Astrocyte (in vitro differentiated cells and primary cell): ENCODE measurements around the gene PRRT1. TPM values are rescaled to one million over a fixed set of nuclear protein-coding genes. Genes with fewer than 3 reads are reported as not detected.

Experiments used
- DNase-seq: peaks from one replicate; pipeline ENCODE4 v3.0.0-alpha.2; 2010; ENCODE audit warnings: low read depth
- FAIRE-seq: peaks from 2 replicates; lab custom pipeline; 2011; peaks lifted over from hg19 to GRCh38; lab: Jason Lieb, UNC
- H2AFZ ChIP-seq: 2 replicates; pipeline ENCODE4 v1.6.0; 2012; ENCODE audit warnings: low read depth, low read length, inconsistent platforms
- H3K27ac ChIP-seq: 2 replicates; pipeline ENCODE4 v1.5.1; 2011; ENCODE audit warnings: low read depth, low read length, inconsistent platforms
- H3K27me3 ChIP-seq: 2 replicates; pipeline ENCODE4 v1.6.0; 2011; ENCODE audit warnings: low read length, inconsistent platforms; ENCODE audit not compliant: insufficient read depth
- H3K36me3 ChIP-seq: 2 replicates; pipeline ENCODE4 v1.5.1; 2011; ENCODE audit warnings: low read length, inconsistent platforms; ENCODE audit not compliant: insufficient read depth
- H3K4me1 ChIP-seq: 2 replicates; pipeline ENCODE4 v1.5.1; 2011; ENCODE audit warnings: low read length, inconsistent platforms; ENCODE audit not compliant: insufficient read depth
- H3K4me2 ChIP-seq: 2 replicates; pipeline ENCODE4 v1.6.0; 2012; ENCODE audit warnings: low read length, inconsistent platforms
- H3K4me3 ChIP-seq: 2 replicates; pipeline ENCODE4 v1.5.1; 2011; ENCODE audit warnings: low read depth, mild to moderate bottlenecking, low read length, inconsistent platforms; ENCODE audit not compliant: insufficient read depth
- H3K79me2 ChIP-seq: 2 replicates; pipeline ENCODE4 v1.6.0; 2012; ENCODE audit warnings: mild to moderate bottlenecking, low read length, inconsistent platforms; ENCODE audit not compliant: insufficient read depth
- H3K9ac ChIP-seq: 2 replicates; pipeline ENCODE4 v1.6.0; 2012; ENCODE audit warnings: mild to moderate bottlenecking, low read length, inconsistent platforms
- H3K9me3 ChIP-seq: 2 replicates; pipeline ENCODE4 v1.5.1; 2012; ENCODE audit warnings: low read depth, mild to moderate bottlenecking, low read length, inconsistent platforms; ENCODE audit not compliant: insufficient read depth
- H4K20me1 ChIP-seq: 2 replicates; pipeline ENCODE4 v1.6.0; 2012; ENCODE audit warnings: low read length, inconsistent platforms; ENCODE audit not compliant: insufficient read depth
- H3K27ac Mint-ChIP-seq: one replicate; pipeline ENCODE4 v1.8.0; 2021; ENCODE audit warnings: mild to moderate bottlenecking, mixed read lengths; ENCODE audit not compliant: unreplicated experiment
- H3K27me3 Mint-ChIP-seq: one replicate; pipeline ENCODE4 v1.8.0; 2021; ENCODE audit warnings: low read depth, mixed read lengths; ENCODE audit not compliant: unreplicated experiment
- H3K36me3 Mint-ChIP-seq: one replicate; pipeline ENCODE4 v1.8.0; 2021; ENCODE audit warnings: low read depth, mixed read lengths; ENCODE audit not compliant: unreplicated experiment
- H3K4me1 Mint-ChIP-seq: one replicate; pipeline ENCODE4 v1.8.0; 2021; ENCODE audit warnings: low read depth, mixed read lengths; ENCODE audit not compliant: unreplicated experiment
- H3K4me3 Mint-ChIP-seq: one replicate; pipeline ENCODE4 v1.8.0; 2021; ENCODE audit warnings: mild to moderate bottlenecking, moderate library complexity, mixed read lengths; ENCODE audit not compliant: unreplicated experiment
- H3K9me3 Mint-ChIP-seq: one replicate; pipeline ENCODE4 v1.8.0; 2021; ENCODE audit warnings: mild to moderate bottlenecking, mixed read lengths; ENCODE audit not compliant: unreplicated experiment
- CTCF ChIP-seq: IDR thresholded peaks from 2 replicates; pipeline ENCODE4 v1.5.1; 2011; ENCODE audit warnings: low read depth, mild to moderate bottlenecking, inconsistent platforms, low read length, moderate library complexity; ENCODE audit not compliant: insufficient read depth
- EZH2 ChIP-seq: IDR thresholded peaks from 2 replicates; pipeline ENCODE4 v1.6.1; 2012; ENCODE audit warnings: mild to moderate bottlenecking, low read length, inconsistent platforms; ENCODE audit not compliant: insufficient read depth
- total RNA-seq: library from RNA; stranded (reverse); gene quantifications from 2 replicates; pipeline ENCODE4 v1.2.1, GENCODE V29; 2021

Gene PRRT1
- total RNA-seq, 1 donor from 2014 or later: 0.45 TPM

- Histone ChIP-seq H2AFZ (no peak overlapping the region), H3K4me1 (peaks cover 13% of the 10 kb centered on the region), H3K79me2 (peaks cover 4% of the 10 kb centered on the region), H3K36me3 (peaks cover 12% of the 10 kb centered on the region), H3K4me2 (no peak overlapping the region), H3K27ac (no peak overlapping the region), H3K27me3 (no peaks in the 10 kb centered on the region), H4K20me1 (peaks cover 12% of the 10 kb centered on the region), H3K9ac (no peak overlapping the region), H3K9me3 (no peaks in the 10 kb centered on the region), H3K4me3 (no peak overlapping the region)
- H3K9me3 Mint-ChIP-seq: peaks cover 2% of the 10 kb centered on the region
- TF ChIP-seq EZH2: no peak
- TF ChIP-seq CTCF: no peak
- FAIRE-seq (no peak), DNase-seq (no peak)
- no peak overlapping the region for H3K27ac Mint-ChIP-seq
- H3K4me1 Mint-ChIP-seq: peaks cover 13% of the 10 kb centered on the region
- H3K4me3 Mint-ChIP-seq: no peak overlapping the region
- peaks cover 37% of the 10 kb centered on the region for H3K36me3 Mint-ChIP-seq
- H3K27me3 Mint-ChIP-seq: no peaks in the 10 kb centered on the region
Observed at GRCh38 chr6:32167154-32167760, 15.5 kb upstream of the PRRT1 start.

DNA sequence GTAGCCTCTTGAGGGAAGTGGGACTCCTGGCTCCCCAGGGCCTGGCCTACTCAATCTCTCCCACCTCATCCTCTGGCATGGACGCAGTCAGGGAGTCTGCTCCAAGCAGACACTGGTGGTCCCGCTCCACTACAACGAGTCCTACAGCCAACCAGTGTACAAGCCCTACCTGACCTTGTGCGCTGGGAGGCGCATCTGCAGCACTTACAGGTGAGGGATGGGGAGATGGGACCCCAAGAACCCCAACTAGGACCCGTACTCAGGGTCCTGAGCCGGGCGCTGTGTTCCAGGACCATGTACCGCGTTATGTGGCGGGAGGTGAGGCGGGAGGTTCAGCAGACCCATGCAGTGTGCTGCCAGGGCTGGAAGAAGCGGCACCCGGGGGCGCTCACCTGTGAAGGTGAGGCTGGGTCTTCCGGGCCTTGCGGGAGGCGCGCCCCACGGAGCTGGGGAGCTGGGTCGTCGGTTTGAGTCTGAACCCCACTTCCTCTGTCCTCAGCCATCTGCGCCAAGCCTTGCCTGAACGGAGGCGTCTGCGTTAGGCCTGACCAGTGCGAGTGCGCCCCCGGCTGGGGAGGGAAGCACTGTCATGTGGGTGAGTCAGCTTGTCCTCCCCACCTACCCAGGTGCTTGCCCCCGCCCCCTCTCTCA is 14.8 kb upstream of the PRRT1 start:
- DNase-seq (no peak), FAIRE-seq (no peak)
- Histone ChIP-seq H3K4me1 (peaks cover 13% of the 10 kb centered on the region), H3K27me3 (no peaks in the 10 kb centered on the region), H3K9ac (no peak overlapping the region), H3K4me2 (no peak overlapping the region), H3K79me2 (peaks cover 4% of the 10 kb centered on the region), H3K9me3 (no peaks in the 10 kb centered on the region), H3K36me3 (peaks cover 12% of the 10 kb centered on the region), H3K27ac (no peak overlapping the region), H3K4me3 (no peak overlapping the region), H4K20me1 (peaks cover 10% of the 10 kb centered on the region), H2AFZ (no peak overlapping the region)
- Mint-ChIP-seq H3K9me3 (peaks cover 2% of the 10 kb centered on the region), H3K4me3 (no peak overlapping the region), H3K27ac (no peak overlapping the region), H3K4me1 (peaks cover 13% of the 10 kb centered on the region), H3K27me3 (no peaks in the 10 kb centered on the region), H3K36me3 (peaks cover 35% of the 10 kb centered on the region)
- no peak for TF ChIP-seq CTCF
- no peak for TF ChIP-seq EZH2

DNA sequence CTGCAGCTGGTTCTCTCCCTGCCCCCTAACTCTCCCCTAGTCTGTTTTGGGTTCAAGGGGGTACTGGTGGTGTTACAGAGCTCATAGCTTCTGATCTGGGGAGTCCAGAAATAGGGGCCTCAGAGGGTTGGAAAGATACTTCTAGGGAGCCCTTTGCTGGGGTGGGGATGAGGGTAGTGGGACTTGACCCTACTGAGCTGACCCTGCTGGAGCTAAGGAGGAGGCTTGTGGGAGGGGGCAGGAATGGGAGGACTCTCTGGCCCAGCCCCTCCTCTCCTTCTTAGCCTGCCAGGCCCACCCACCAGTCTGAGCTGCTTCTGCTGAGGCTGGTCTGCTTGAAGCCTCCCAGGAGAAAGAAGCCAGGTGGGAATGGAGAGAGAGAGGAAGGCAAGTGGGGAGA is 12.6 kb upstream of the PRRT1 start, which contains the start of gene EGFL8:
EGFL8 (plus strand) TSS at position 301 of the 400 bp plus-strand sequence. CDS start 1,571 bp downstream, outside the sequence.
- FAIRE-seq: no peak
- Mint-ChIP-seq H3K4me1 (peaks cover 13% of the 10 kb centered on the region), H3K9me3 (peaks cover 2% of the 10 kb centered on the region), H3K4me3 (peak within 1 kb of the TSS; percentile 30), H3K27me3 (no peaks in the 10 kb centered on the region), H3K36me3 (peaks cover 25% of the 10 kb centered on the region), H3K27ac (no peak within 1 kb of the TSS)
- Histone ChIP-seq H3K36me3 (no peaks in the 10 kb centered on the region), H3K9ac (no peak within 1 kb of the TSS), H3K4me2 (no peak within 1 kb of the TSS), H3K27me3 (no peaks in the 10 kb centered on the region), H3K79me2 (no peaks in the 10 kb centered on the region), H4K20me1 (peaks cover 4% of the 10 kb centered on the region), H3K4me3 (no peak within 1 kb of the TSS), H2AFZ (no peak within 1 kb of the TSS), H3K9me3 (no peaks in the 10 kb centered on the region), H3K4me1 (peaks cover 4% of the 10 kb centered on the region), H3K27ac (no peak within 1 kb of the TSS)
- DNase-seq: no peak
- TF ChIP-seq EZH2 (no peak), CTCF (no peak)
